Gastroesophageal sphincter (tissue), 3 donors: Measurements from ENCODE around the gene CGNL1.
A peak's percentile ranks its signal among the peaks of the same experiment; 100 is the strongest.

Source experiments
- CTCF ChIP-seq, 4 experiments: fragments of 200-600 bp in 2 of 4; fragments of 450-650 bp in 2 of 4; sonication (generic) in 1 of 4; IDR thresholded peaks; one replicate each; pipeline ENCODE4 v1.5.1; 2017 to 2019; ENCODE audit warnings: antibody characterized with exemption in 4 of 4, mild to moderate bottlenecking in 2 of 4, moderate library complexity in 2 of 4
- POLR2A ChIP-seq, 2 donors: fragments of 450-650 bp; IDR thresholded peaks; one replicate each; pipeline ENCODE4 v1.6.1; 2017; ENCODE audit warnings: antibody characterized with exemption in 2 of 2, mild to moderate bottlenecking in 2 of 2, moderate library complexity in 1 of 2

GRCh38 chr15:57541805-57542504 is 165.7 kb downstream of the CGNL1 start:
- no peak for TF ChIP-seq POLR2A (IDR thresholded peaks at IDR 0.05)
- TF ChIP-seq CTCF (IDR thresholded peaks at IDR 0.05): peak; percentile 53 to 78 (median 66)
